Measurements from ENCODE around the gene ALPL.

The ALPL gene

GRCh38 chr1:21620496-21620895 is 111.3 kb downstream of the ALPL start:
- Histone ChIP-seq H3K4me3 (IDR thresholded peaks at IDR 0.05; ENCODE audit: insufficient read depth, low read depth, low read length) (no peak overlapping the region), H2AFZ (ENCODE audit: low read depth) (no peak overlapping the region), H3K4me2 (no peak overlapping the region), H3K36me3 (ENCODE audit: insufficient read depth) (no peaks in the 10 kb centered on the region), H3K27me3 (ENCODE audit: insufficient read depth, low read depth) (peaks cover 57% of the 10 kb centered on the region; the same call in 1 of the 2 replicates), H3K79me2 (ENCODE audit: insufficient read depth, low read depth) (no peaks in the 10 kb centered on the region), H3K27ac (no peak overlapping the region), H3K9ac (no peak overlapping the region), H3K4me1 (ENCODE audit: low read depth, poor library complexity, severe bottlenecking) (no peaks in the 10 kb centered on the region), H4K20me1 (ENCODE audit: insufficient read depth) (no peaks in the 10 kb centered on the region)
- TF ChIP-seq CTCF (conservative IDR thresholded peaks at IDR 0.05; ENCODE audit: low read depth, low read length) = no peak

GRCh38 chr1:21621051-21621450 is 111.8 kb downstream of the ALPL start:
- no peak overlapping the region for H3K4me2 ChIP-seq

GRCh38 chr1:21621761-21622436 is 112.7 kb downstream of the ALPL start:
- Histone ChIP-seq H3K27me3 (ENCODE audit: insufficient read depth, low read depth) (peaks cover 50% of the 10 kb centered on the region; the same call in 1 of the 2 replicates), H3K27ac (no peak overlapping the region), H3K36me3 (ENCODE audit: insufficient read depth) (no peaks in the 10 kb centered on the region), H2AFZ (ENCODE audit: low read depth) (no peak overlapping the region), H3K4me1 (ENCODE audit: low read depth, poor library complexity, severe bottlenecking) (no peaks in the 10 kb centered on the region), H3K9ac (no peak overlapping the region), H3K79me2 (ENCODE audit: insufficient read depth, low read depth) (no peaks in the 10 kb centered on the region), H4K20me1 (ENCODE audit: insufficient read depth) (no peaks in the 10 kb centered on the region), H3K4me2 (no peak overlapping the region), H3K4me3 (IDR thresholded peaks at IDR 0.05; ENCODE audit: insufficient read depth, low read depth, low read length) (no peak overlapping the region)
- no peak for TF ChIP-seq CTCF (conservative IDR thresholded peaks at IDR 0.05; ENCODE audit: low read depth, low read length)

More at GRCh38 chr1:21621051-21621450, 111.8 kb downstream of the ALPL start:
- H3K4me1 ChIP-seq (ENCODE audit: low read depth, poor library complexity, severe bottlenecking) = no peaks in the 10 kb centered on the region
- H3K9ac ChIP-seq = no peak overlapping the region
- no peaks in the 10 kb centered on the region for H4K20me1 ChIP-seq (ENCODE audit: insufficient read depth)
- no peak overlapping the region for H3K4me3 ChIP-seq (IDR thresholded peaks at IDR 0.05; ENCODE audit: insufficient read depth, low read depth, low read length)
- TF ChIP-seq CTCF (conservative IDR thresholded peaks at IDR 0.05; ENCODE audit: low read depth, low read length) = no peak
- no peaks in the 10 kb centered on the region for H3K36me3 ChIP-seq (ENCODE audit: insufficient read depth)
- H3K27me3 ChIP-seq (ENCODE audit: insufficient read depth, low read depth) = peaks cover 57% of the 10 kb centered on the region; the same call in 1 of the 2 replicates
- H3K79me2 ChIP-seq (ENCODE audit: insufficient read depth, low read depth) = no peaks in the 10 kb centered on the region
- H2AFZ ChIP-seq (ENCODE audit: low read depth) = no peak overlapping the region
- no peak overlapping the region for H3K27ac ChIP-seq

- Histone ChIP-seq H3K79me2 (ENCODE audit: insufficient read depth, low read depth) (no peaks in the 10 kb centered on the region), H3K4me1 (ENCODE audit: low read depth, poor library complexity, severe bottlenecking) (no peaks in the 10 kb centered on the region), H4K20me1 (ENCODE audit: insufficient read depth) (no peaks in the 10 kb centered on the region), H3K4me2 (no peak overlapping the region), H3K4me3 (IDR thresholded peaks at IDR 0.05; ENCODE audit: insufficient read depth, low read depth, low read length) (no peak overlapping the region), H3K27me3 (ENCODE audit: insufficient read depth, low read depth) (peaks cover 50% of the 10 kb centered on the region; the same call in 1 of the 2 replicates), H3K27ac (no peak overlapping the region), H2AFZ (ENCODE audit: low read depth) (peak overlapping the region; percentile 18; the same call in 1 of the 2 replicates), H3K9ac (no peak overlapping the region), H3K36me3 (ENCODE audit: insufficient read depth) (no peaks in the 10 kb centered on the region)
- no peak for TF ChIP-seq CTCF (conservative IDR thresholded peaks at IDR 0.05; ENCODE audit: low read depth, low read length)
Observed at GRCh38 chr1:21622466-21623315, 113.5 kb downstream of the ALPL start.
